Measurements from ENCODE around the gene A2M. TPM values are rescaled to one million over a fixed set of nuclear protein-coding genes. Genes with fewer than 3 reads are reported as not detected.
A peak's percentile ranks its signal among the peaks of the same experiment; 100 is the strongest.

Gene A2M
- total and polyA plus RNA-seq, 2 of the 8 experiments (the other 6 are each of a cell fraction or from before 2014, with no cell fraction given): 0.15 TPM; not detected in 1

DNA sequence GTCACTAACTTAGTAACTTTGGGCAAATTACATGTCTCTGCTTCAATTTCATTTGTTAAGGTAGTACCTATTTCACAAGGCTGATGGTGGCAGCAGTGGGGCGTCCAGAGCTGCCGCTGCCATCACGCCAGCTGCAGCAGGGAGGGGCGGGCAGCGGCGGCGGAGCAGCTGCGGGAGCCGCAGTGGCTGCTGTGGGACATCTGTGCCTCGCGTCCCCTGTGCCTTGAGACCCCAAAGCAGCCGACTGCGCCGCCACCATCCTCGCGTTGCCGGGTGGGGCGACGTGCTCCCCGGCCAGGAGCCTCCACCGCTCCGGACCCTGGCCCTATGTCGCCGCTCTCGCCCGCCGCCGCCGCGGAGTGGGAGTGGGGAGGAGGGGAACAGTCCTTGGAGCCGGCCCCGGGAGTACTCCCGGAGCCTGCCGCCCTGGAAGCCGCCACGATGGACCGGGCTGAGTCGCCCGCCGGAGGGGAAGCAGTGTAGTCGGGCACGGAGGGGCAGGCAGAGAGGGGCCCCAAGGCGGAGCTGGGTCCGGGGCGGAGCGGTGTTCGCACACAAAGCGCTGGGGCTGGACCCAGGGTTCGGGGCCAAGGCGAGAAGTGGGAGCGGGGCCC, 51.4 kb downstream of the A2M start (continued):
- TF ChIP-seq ZNF274 (IDR thresholded peaks at IDR 0.05; ENCODE audit: borderline replicate concordance, extremely low read depth, low read length) (no peak), SRF (IDR thresholded peaks at IDR 0.05; ENCODE audit: low read depth, low read length) (no peak), JUND (IDR thresholded peaks at IDR 0.05; ENCODE audit: low read length) (no peak), RBBP5 (IDR thresholded peaks at IDR 0.05; ENCODE audit: borderline replicate concordance, low read depth, low read length) (no peak), SP1 (IDR thresholded peaks at IDR 0.05; ENCODE audit: low read depth, low read length) (no peak), GABPA (IDR thresholded peaks at IDR 0.05; ENCODE audit: borderline replicate concordance, insufficient read depth, low read length) (no peak), CEBPB (IDR thresholded peaks at IDR 0.05; ENCODE audit: low read depth, low read length) (peak; percentile 18; the same call in 1 of the 2 replicates), CTBP2 (IDR thresholded peaks at IDR 0.05; ENCODE audit: borderline replicate concordance, insufficient read depth, insufficient read length, low read length) (no peak), NRF1 (IDR thresholded peaks at IDR 0.05; ENCODE audit: low read depth, low read length) (no peak), SIN3A (conservative IDR thresholded peaks at IDR 0.05 in 1 of 2, IDR thresholded peaks at IDR 0.05 in 1 of 2; ENCODE audit: low read depth in 1 of 2, low read length in 2 of 2) (peak in 1 of 2 experiments; percentile 59; a peak in 1 of 4 replicates)
- TF ChIP-seq, protein P1, sequence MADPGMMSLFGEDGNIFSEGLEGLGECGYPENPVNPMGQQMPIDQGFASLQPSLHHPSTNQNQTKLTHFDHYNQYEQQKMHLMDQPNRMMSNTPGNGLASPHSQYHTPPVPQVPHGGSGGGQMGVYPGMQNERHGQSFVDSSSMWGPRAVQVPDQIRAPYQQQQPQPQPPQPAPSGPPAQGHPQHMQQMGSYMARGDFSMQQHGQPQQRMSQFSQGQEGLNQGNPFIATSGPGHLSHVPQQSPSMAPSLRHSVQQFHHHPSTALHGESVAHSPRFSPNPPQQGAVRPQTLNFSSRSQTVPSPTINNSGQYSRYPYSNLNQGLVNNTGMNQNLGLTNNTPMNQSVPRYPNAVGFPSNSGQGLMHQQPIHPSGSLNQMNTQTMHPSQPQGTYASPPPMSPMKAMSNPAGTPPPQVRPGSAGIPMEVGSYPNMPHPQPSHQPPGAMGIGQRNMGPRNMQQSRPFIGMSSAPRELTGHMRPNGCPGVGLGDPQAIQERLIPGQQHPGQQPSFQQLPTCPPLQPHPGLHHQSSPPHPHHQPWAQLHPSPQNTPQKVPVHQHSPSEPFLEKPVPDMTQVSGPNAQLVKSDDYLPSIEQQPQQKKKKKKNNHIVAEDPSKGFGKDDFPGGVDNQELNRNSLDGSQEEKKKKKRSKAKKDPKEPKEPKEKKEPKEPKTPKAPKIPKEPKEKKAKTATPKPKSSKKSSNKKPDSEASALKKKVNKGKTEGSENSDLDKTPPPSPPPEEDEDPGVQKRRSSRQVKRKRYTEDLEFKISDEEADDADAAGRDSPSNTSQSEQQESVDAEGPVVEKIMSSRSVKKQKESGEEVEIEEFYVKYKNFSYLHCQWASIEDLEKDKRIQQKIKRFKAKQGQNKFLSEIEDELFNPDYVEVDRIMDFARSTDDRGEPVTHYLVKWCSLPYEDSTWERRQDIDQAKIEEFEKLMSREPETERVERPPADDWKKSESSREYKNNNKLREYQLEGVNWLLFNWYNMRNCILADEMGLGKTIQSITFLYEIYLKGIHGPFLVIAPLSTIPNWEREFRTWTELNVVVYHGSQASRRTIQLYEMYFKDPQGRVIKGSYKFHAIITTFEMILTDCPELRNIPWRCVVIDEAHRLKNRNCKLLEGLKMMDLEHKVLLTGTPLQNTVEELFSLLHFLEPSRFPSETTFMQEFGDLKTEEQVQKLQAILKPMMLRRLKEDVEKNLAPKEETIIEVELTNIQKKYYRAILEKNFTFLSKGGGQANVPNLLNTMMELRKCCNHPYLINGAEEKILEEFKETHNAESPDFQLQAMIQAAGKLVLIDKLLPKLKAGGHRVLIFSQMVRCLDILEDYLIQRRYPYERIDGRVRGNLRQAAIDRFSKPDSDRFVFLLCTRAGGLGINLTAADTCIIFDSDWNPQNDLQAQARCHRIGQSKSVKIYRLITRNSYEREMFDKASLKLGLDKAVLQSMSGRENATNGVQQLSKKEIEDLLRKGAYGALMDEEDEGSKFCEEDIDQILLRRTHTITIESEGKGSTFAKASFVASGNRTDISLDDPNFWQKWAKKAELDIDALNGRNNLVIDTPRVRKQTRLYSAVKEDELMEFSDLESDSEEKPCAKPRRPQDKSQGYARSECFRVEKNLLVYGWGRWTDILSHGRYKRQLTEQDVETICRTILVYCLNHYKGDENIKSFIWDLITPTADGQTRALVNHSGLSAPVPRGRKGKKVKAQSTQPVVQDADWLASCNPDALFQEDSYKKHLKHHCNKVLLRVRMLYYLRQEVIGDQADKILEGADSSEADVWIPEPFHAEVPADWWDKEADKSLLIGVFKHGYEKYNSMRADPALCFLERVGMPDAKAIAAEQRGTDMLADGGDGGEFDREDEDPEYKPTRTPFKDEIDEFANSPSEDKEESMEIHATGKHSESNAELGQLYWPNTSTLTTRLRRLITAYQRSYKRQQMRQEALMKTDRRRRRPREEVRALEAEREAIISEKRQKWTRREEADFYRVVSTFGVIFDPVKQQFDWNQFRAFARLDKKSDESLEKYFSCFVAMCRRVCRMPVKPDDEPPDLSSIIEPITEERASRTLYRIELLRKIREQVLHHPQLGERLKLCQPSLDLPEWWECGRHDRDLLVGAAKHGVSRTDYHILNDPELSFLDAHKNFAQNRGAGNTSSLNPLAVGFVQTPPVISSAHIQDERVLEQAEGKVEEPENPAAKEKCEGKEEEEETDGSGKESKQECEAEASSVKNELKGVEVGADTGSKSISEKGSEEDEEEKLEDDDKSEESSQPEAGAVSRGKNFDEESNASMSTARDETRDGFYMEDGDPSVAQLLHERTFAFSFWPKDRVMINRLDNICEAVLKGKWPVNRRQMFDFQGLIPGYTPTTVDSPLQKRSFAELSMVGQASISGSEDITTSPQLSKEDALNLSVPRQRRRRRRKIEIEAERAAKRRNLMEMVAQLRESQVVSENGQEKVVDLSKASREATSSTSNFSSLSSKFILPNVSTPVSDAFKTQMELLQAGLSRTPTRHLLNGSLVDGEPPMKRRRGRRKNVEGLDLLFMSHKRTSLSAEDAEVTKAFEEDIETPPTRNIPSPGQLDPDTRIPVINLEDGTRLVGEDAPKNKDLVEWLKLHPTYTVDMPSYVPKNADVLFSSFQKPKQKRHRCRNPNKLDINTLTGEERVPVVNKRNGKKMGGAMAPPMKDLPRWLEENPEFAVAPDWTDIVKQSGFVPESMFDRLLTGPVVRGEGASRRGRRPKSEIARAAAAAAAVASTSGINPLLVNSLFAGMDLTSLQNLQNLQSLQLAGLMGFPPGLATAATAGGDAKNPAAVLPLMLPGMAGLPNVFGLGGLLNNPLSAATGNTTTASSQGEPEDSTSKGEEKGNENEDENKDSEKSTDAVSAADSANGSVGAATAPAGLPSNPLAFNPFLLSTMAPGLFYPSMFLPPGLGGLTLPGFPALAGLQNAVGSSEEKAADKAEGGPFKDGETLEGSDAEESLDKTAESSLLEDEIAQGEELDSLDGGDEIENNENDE (IDR thresholded peaks at IDR 0.05; ENCODE audit: insufficient replicate concordance, low read length): no peak

Measured in H1 (cell line).